H7 (cell line): ENCODE results near the gene JPH3. TPM values are rescaled to one million over a fixed set of nuclear protein-coding genes. Genes with fewer than 3 reads are reported as not detected.

Experiments
- DNase-seq: peaks from one replicate; pipeline ENCODE4 v3.0.0; 2012
- H3K27me3 ChIP-seq: 2 replicates; pipeline ENCODE4 v1.6.0; 2011; ENCODE audit warnings: mild to moderate bottlenecking, low read length; ENCODE audit not compliant: control insufficient read depth, insufficient read depth
- H3K36me3 ChIP-seq: replicated peaks from 2 replicates; pipeline ENCODE4 v1.5.1; 2011; ENCODE audit warnings: low read length; ENCODE audit not compliant: control insufficient read depth, insufficient read depth
- H3K4me3 ChIP-seq: 2 replicates; pipeline ENCODE4 v1.5.1; 2011; ENCODE audit warnings: low read depth, mild to moderate bottlenecking, control low read depth, low read length, moderate library complexity; ENCODE audit not compliant: insufficient read depth
- total RNA-seq: library from RNA; depleted of rRNA; stranded (reverse); fragments of >200 nt; shearing (Covaris generic); gene quantifications from 2 replicates; pipeline ENCODE4 v1.2.3, GENCODE V29; 2014

Gene JPH3
- total RNA-seq, 1 experiment from 2014 or later: 24.0 TPM

GRCh38 chr16:87583453-87584131 lies 18.7 kb upstream of the JPH3 start:
- DNase-seq: peak; percentile 82
- H3K4me3 ChIP-seq: no peak overlapping the region
- H3K27me3 ChIP-seq: no peaks in the 10 kb centered on the region; the same call in 1 of the 2 replicates
- H3K36me3 ChIP-seq: no peaks in the 10 kb centered on the region

GRCh38 chr16:87584271-87584670 lies 18.0 kb upstream of the JPH3 start:
- H3K36me3 ChIP-seq: no peaks in the 10 kb centered on the region
- H3K27me3 ChIP-seq: no peaks in the 10 kb centered on the region; the same call in 1 of the 2 replicates
- no peak for DNase-seq
- H3K4me3 ChIP-seq: no peak overlapping the region

- no peaks in the 10 kb centered on the region; the same call in 1 of the 2 replicates for H3K27me3 ChIP-seq
- no peak overlapping the region for H3K4me3 ChIP-seq
- DNase-seq: no peak
- no peaks in the 10 kb centered on the region for H3K36me3 ChIP-seq
Observed at GRCh38 chr16:87584975-87585374, 17.3 kb upstream of the JPH3 start.

GRCh38 chr16:87585442-87586200 lies 16.7 kb upstream of the JPH3 start:
- H3K27me3 ChIP-seq: no peaks in the 10 kb centered on the region; the same call in 1 of the 2 replicates
- no peaks in the 10 kb centered on the region for H3K36me3 ChIP-seq
- peak; percentile 52 for DNase-seq
- H3K4me3 ChIP-seq: no peak overlapping the region

GRCh38 chr16:87586201-87586782 lies 16.0 kb upstream of the JPH3 start:
- Histone ChIP-seq H3K36me3 (no peaks in the 10 kb centered on the region), H3K4me3 (no peak overlapping the region), H3K27me3 (no peaks in the 10 kb centered on the region; the same call in 1 of the 2 replicates)
- peak; percentile 56 for DNase-seq

- no peak for DNase-seq
- Histone ChIP-seq H3K36me3 (no peaks in the 10 kb centered on the region), H3K27me3 (no peaks in the 10 kb centered on the region; the same call in 1 of the 2 replicates), H3K4me3 (no peak overlapping the region)
Observed at GRCh38 chr16:87587636-87588035, 14.7 kb upstream of the JPH3 start.

- no peaks in the 10 kb centered on the region for H3K27me3 ChIP-seq
- DNase-seq: no peak
- H3K36me3 ChIP-seq: no peaks in the 10 kb centered on the region
- H3K4me3 ChIP-seq: no peak overlapping the region
Observed at GRCh38 chr16:87592018-87592712, 10.1 kb upstream of the JPH3 start.

- DNase-seq: peak; percentile 52
- no peak overlapping the region for H3K4me3 ChIP-seq
- H3K27me3 ChIP-seq: no peaks in the 10 kb centered on the region
- H3K36me3 ChIP-seq: no peaks in the 10 kb centered on the region
Observed at GRCh38 chr16:87593710-87594258, 8.5 kb upstream of the JPH3 start.

- Histone ChIP-seq H3K4me3 (no peak overlapping the region), H3K27me3 (no peaks in the 10 kb centered on the region), H3K36me3 (no peaks in the 10 kb centered on the region)
- no peak for DNase-seq
Observed at GRCh38 chr16:87595712-87596111, 6.6 kb upstream of the JPH3 start.

- peaks cover 3% of the 10 kb centered on the region; the same call in 1 of the 2 replicates for H3K27me3 ChIP-seq
- DNase-seq: no peak
- H3K36me3 ChIP-seq: no peaks in the 10 kb centered on the region
- no peak overlapping the region for H3K4me3 ChIP-seq
Observed at GRCh38 chr16:87597324-87597830, 4.9 kb upstream of the JPH3 start.

- Histone ChIP-seq H3K36me3 (no peaks in the 10 kb centered on the region), H3K4me3 (no peak overlapping the region), H3K27me3 (peaks cover 7% of the 10 kb centered on the region; the same call in 1 of the 2 replicates)
- DNase-seq: no peak
Observed at GRCh38 chr16:87598431-87598830, 3.9 kb upstream of the JPH3 start.

GRCh38 chr16:87600246-87600645 lies 2.1 kb upstream of the JPH3 start:
- DNase-seq: no peak
- Histone ChIP-seq H3K27me3 (peaks cover 13% of the 10 kb centered on the region), H3K36me3 (no peaks in the 10 kb centered on the region), H3K4me3 (no peak overlapping the region)

GRCh38 chr16:87601401-87601981 lies 817 bp upstream of the JPH3 start:
- Histone ChIP-seq H3K4me3 (peak overlapping the region; percentile 74), H3K36me3 (no peaks in the 10 kb centered on the region), H3K27me3 (peaks cover 13% of the 10 kb centered on the region)
- DNase-seq: peak; percentile 78
